K562 (cell line): ENCODE results near the gene RNU6-9. TPM values are rescaled to one million over a fixed set of nuclear protein-coding genes. Genes with fewer than 3 reads are reported as not detected.

ENCODE experiments used
- CREB3L1 ChIP-seq: fragments of 450-650 bp; IDR thresholded peaks from 2 replicates; pipeline ENCODE4 v1.6.1; 2014; ENCODE audit warnings: low read depth, mild to moderate bottlenecking, moderate library complexity, borderline replicate concordance
- CREB5 ChIP-seq: fragments of 250-450 bp; sonication (Bioruptor Pico); IDR thresholded peaks from 2 replicates; pipeline ENCODE4 v1.5.0; 2020; ENCODE audit warnings: mild to moderate bottlenecking
- MGA ChIP-seq: fragments of 450-650 bp; IDR thresholded peaks from 2 replicates; pipeline ENCODE4 v1.6.1; 2016; ENCODE audit warnings: mild to moderate bottlenecking, moderate library complexity
- MTA3 ChIP-seq: fragments of 450-650 bp; formaldehyde crosslinking; IDR thresholded peaks from 2 replicates; pipeline ENCODE4 v1.6.1; 2017; ENCODE audit warnings: mild to moderate bottlenecking, borderline replicate concordance
- PML ChIP-seq: IDR thresholded peaks from 2 replicates; pipeline ENCODE4 v1.6.1; 2012; ENCODE audit warnings: low read length, inconsistent platforms
- THRA ChIP-seq: fragments of 450-650 bp; IDR thresholded peaks from 2 replicates; pipeline ENCODE4 v1.6.1; 2017; ENCODE audit warnings: mild to moderate bottlenecking, moderate library complexity
- ZNF12 ChIP-seq: sonication (generic); formaldehyde crosslinking; IDR thresholded peaks from 2 replicates; pipeline ENCODE4 v1.4.0; 2020; ENCODE audit warnings: mild to moderate bottlenecking, missing genetic modification reagents
- ZNF134 ChIP-seq: fragments of 250-450 bp; sonication (Bioruptor Pico); conservative IDR thresholded peaks from 2 replicates; pipeline ENCODE4 v1.4.0; 2020
- ZNF277 ChIP-seq: fragments of 250-450 bp; sonication (Bioruptor Pico); IDR thresholded peaks from 2 replicates; pipeline ENCODE4 v1.8.0; 2022; ENCODE audit warnings: inconsistent platforms, mild to moderate bottlenecking, moderate library complexity, borderline replicate concordance
- polyA plus RNA-seq, 8 experiments: library from polyadenylated mRNA; depleted of rRNA in 4 of 8; stranded (reverse) in 5 of 8; unstranded in 3 of 8; fragments of >200 nt; fragmentation: Nextera tagmentation in 2 of 8; fragmentation: Illumina TruSeq in 1 of 8; extraction: Ambion mirVana in 2 of 8; extraction: Trizol in 1 of 8; gene quantifications; 2 replicates each; pipeline versions ENCODE4 v1.2.1 to v1.2.3, GENCODE V29; 2011 to 2014; ENCODE audit warnings: inconsistent platforms in 1 of 8, missing spikeins in 1 of 8
- total RNA-seq, 7 experiments: library from RNA; depleted of rRNA in 6 of 7; stranded (reverse); fragments of >200 nt in 6 of 7; fragmentation: Illumina TruSeq in 2 of 7; extraction: Trizol in 2 of 7; gene quantifications; 2 replicates each; pipeline versions ENCODE4 v1.2.1 to v1.2.3, GENCODE V29; 2011 to 2021; ENCODE audit warnings: low replicate concordance in 1 of 7

Gene RNU6-9
- total and polyA plus RNA-seq, 9 of the 15 experiments (the other 6 are each of a cell fraction or from before 2014, with no cell fraction given): not detected

GRCh38 chr19:861756-862580 is 31.3 kb upstream of the RNU6-9 start (continued):
- TF ChIP-seq MGA (peak; percentile 96), THRA (no peak), ZNF12 (CRISPR knock-in tag) (no peak), CREB5 (CRISPR knock-in tag) (no peak), CREB3L1 (peak; percentile 69; the same call in 1 of the 2 replicates), PML (no peak), ZNF134 (CRISPR knock-in tag) (no peak), ZNF277 (CRISPR knock-in tag) (no peak), MTA3 (peak; percentile 74)
